GM18502 (cell line): ENCODE results near the gene EPC1.
A peak's percentile ranks its signal among the peaks of the same experiment; 100 is the strongest.

Source experiments
- ATAC-seq: cut with Tn5 transposase; IDR thresholded peaks from one replicate; pipeline ENCODE4 v1.9.1; 2021; ENCODE audit warnings: mild to moderate bottlenecking; ENCODE audit not compliant: unreplicated experiment, poor library complexity

The EPC1 gene

DNA sequence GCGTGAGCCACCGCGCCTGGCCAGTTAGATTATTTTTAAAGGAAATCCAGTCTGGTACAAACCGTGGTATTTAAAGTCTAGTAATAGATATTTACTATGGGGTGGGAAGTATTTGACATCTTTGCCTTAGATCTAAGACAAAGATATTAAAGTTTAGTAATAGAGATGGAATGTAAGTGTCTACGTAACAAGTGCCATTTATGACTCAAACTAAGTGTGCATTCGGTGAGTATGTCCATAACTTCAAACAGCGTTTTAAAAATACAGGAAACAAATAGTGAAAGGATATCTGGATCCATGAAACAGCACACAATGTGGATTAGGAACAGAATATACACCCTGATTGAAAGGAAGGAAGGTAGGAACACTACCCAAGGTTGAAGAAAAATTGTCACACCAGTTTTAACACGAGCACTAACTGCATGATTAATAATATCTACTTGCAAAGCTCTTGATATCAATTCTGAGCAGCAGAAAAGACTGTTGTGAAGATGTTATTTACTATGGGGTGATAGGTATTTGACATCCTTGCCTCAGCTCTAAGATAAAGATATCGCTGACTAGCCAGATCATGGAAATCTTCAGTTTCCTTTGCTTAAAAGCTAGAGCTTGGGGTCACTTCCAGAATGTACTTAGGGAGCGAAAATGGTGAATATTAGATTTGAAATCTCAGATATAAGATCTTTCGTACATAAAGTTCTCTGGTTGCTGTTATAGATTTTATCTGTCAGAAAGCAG, 48.7 kb downstream of the EPC1 start:
- ATAC-seq: no peak

DNA sequence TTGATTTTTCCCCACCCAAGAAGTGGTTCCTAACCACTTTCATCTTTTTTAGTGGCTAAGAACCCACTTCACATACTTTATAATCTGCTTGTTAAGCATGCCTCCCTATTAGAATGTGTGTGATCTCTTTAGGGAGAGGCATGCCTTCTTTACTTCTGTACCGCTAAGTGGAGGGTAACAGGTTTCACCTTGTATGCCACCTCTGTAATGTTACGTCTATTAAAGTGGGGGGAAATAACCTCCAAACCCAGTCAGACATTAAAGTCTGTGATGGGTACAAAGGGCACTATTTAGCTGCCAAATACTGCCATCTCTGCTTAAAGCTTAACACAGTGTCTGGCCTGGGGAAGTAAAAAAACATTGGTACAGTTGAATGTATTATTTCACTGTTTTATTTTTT, 51.9 kb downstream of the EPC1 start:
- no peak for ATAC-seq

DNA sequence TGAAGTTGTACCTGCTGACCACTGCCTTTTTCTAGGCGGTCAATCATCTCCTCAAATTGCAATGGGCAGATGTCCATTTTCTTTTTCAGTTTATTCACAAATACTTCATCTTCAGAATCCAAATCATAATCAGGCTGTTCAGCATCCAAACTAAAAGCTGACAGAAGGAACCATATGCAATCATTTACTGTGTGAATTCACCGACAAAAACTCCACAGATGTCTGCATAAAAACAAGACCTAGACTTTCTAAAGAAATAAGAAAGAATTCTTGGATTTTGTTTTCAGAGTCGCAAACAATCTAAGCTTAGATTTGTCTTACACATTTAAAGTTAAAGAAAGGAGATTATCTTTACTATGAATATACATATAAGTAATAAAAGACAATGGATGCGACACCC, 53.4 kb downstream of the EPC1 start:
- no peak for ATAC-seq

DNA sequence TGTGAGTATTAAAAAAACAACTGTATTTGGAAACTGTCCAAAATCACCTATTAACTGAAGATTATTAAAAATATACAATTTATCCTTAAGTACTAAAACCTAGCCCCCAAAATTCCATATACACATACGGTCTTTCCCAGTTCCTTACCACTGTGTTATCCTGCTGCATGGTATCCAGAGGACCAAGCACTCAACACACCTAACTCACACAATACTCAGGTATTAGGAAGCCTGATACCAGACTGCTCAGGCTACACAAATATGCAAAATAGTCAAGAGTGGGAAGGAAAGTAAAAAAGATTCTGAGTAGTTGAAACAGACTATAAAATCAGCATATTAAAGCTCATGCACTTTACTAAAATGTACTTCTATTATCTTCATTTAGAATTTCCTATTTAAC, 67.2 kb downstream of the EPC1 start:
- no peak for ATAC-seq

DNA sequence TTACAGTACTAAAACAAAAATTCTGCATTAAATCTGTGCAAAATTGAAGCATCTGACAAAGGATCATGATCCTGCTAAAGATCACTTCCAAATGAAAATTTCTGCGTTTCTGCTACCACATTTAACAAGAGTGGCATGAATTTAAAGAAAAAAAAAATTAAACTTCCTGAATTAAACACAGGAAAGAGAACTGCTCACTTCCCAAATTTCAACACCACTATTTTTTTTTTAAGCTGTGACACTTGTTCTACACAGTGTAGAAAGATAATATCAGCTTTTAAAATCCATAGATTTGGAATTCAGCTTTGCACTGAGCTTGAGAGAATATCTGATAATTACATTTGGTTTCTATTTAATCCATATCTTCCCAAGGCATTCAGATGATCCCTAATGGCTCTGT, 73.6 kb downstream of the EPC1 start:
- ATAC-seq: no peak

DNA sequence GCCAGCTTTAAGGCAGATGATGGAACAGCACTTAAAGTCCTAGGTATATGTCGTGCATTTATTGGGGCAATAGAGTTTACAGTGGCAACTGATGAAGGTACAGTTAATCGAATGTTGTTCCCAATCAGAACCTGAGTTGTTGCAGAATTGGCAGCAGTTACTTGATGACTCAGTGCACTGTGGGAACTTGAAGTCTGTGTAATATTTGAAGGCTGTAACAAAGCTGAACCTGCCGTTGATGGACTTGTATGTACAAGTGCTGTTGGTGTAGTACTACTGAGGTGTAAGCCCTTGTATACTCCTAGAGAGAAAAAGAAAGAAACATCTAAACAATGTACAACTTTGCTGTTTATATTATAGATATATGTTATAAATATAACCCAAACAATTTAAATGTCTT, 75.3 kb downstream of the EPC1 start:
- no peak for ATAC-seq

DNA sequence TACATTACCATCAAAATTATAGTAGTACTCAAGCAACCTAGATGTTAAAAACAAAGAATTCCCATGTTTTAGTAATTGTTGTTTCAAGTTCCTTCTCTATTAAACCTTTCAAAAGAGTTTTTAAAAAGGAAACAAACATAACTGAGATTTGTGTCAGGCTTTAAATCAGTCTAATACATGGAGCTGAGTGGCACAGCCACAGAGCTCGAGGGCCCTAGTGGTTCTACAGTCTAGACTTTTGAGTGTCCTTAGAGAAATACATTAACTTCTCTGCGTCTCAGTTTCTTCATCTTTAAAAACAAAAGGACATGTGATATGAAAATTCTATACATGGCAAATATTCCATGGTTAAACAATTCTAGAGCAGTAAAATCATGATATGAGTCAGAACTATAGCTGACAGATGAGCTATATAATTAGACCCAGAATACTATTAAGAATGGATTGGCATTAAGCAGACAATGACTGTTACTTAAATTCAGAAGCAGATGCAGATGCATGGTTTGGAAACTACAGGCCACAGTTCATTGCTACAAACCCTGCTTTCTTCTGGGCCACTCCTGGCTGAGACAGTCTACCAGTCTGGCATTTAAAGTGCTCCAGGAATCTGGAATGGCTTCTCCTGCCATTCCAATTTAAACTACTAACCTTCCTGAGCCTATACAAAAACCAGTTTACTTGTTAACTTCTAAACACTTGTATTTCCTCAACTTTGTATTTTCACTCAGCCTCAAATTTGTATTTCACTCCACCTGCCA, 77.4 kb downstream of the EPC1 start:
- ATAC-seq: no peak

DNA sequence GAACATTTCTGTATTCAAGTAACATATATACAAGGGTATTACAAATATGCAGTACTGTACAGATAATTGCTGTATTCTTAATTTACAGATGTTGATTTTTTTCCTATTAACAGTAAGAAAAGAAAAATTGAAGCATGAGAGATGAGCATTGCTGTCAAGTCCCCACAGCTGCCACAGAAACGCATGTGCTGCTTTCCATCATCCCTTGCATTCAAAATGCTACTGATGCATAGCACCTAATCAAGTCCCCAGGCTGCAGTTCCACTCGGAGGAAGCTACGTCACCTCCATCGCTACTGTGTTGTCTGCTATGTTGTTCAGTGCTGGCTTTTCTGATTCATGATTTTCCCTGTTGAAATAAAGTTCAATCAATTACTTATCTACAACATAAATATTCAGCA, 78.2 kb downstream of the EPC1 start:
- ATAC-seq: no peak

DNA sequence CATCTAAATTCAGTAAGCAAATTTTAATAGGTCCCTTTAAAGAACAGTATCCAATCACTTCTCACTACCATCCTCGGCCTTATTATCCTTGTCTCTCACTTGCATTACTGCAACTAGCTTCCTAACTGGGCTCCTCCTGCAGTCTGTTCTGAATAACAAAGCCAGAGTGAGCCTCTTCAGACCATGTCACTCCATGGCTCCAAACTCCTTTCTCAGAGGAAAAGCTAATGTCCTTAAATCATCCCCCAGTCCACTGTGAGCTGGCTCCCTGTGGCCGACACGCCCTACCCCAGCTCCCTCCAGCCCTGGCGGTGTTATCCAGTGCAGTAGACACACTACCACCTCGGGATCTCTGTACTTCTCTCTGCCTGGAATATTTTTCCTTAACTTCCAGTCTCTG, 80.0 kb downstream of the EPC1 start:
- ATAC-seq: no peak

DNA sequence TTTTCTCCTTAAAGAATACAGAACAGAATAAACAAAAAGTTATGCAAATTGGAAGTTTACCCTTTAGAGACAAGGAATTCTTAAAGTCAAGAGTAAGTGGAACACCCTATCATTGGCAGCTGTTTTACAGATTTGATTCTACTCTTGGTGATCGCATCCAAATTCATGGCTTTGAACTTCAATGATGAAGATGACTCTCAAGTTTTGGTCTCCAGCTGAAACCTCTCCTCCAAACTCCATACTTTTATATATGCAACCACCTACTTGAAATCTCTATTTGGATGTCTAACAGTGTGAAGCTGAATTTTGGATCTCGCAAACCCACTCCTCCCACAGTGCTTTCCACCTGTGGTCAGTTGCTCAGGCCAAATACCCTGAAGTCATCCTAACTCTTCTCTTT, 80.4 kb downstream of the EPC1 start:
- no peak for ATAC-seq

DNA sequence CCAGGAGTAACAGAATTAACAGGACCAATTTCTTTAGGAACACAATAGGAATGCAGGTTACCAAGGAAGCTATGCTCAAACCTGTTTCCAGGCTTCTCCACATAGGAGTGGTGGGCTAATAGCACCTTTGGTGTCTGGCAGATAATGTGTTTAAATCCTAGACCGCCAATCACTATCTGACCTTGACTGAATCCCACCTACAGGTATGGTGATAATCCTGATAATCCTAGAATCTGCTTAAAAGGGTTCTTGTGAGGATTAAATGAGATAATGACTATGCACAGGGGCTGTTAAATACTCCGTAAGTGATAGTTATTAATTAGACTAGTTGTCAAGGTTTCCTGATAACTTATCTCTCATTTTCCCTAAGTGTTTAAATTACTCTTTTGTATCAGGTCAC, 81.2 kb downstream of the EPC1 start:
- no peak for ATAC-seq

DNA sequence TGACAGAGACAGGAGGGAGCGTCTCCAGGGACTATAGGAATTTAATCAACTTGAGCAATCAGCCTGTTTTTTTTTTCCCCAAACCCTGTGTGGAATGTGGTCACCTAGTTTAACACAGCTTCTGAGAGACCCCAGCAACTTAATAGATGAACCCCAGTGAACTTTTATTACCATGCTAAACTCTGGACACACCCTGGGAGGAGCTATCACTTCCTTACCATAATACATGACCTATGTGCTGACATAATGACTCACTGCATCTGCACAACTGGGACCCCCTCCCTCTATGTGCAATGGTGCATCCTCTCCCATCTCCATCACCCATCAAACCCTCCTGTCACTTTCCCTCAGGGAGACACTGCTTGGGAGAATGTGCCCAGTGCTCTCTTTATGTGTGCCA, 83.7 kb downstream of the EPC1 start:
- no peak for ATAC-seq

DNA sequence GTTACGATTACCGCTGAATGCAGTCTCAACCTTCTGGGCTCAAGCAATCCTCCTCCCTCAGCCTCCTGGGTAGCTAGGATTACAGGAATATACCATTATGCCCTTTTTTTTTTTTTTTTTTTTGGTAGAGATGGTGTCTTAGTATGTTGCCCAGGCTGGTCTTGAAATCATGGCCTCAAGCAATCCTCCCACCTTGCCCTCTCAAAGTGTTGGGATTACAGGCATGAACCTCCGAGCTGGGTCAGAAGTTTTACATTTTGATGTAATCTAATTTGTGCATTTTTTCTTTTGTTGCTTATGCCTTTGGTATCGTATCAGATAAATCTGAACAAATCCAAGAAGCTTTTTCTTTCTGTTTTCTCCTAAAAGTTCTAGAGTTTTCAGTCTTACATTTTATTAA, 87.4 kb downstream of the EPC1 start:
- ATAC-seq: no peak

DNA sequence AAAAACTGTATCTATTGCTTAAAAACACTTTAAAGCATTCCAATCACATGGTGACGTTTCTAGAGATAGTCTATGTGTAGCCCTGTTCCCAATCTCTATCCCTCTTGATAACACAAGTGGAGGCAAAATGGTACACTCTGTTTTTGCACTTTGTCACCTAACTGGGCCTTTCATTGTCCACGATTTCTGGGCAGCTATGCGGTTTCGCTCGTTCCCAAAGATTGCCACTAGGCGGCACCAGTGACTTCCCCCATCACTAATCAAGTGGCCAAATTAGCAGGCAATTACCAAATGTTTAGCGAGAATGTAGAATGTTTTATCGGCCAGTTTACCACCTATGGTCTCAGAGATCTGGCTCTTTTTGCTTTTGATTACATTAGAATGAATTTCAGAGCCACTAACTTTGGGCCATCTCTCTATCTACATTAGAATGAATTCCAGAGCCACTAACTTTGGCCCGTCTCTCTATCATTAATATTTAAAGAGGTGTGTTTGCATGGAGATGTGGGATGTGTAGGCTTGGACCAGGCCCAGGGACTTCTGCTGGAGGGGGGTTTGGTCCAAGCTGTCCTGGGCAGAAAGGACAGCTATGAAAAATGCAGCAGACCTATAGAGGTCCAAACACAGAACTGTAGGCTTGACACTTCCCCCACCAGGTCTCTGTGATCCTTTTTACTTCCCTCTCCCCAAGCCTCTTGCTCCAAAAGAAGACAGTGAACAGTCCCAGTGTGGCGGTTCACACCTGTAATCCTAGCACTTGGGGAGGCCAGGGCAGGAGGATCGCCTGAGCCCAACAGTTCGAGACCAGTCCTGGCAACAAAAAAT, 90.1 kb downstream of the EPC1 start:
- ATAC-seq: peak; percentile 73

DNA sequence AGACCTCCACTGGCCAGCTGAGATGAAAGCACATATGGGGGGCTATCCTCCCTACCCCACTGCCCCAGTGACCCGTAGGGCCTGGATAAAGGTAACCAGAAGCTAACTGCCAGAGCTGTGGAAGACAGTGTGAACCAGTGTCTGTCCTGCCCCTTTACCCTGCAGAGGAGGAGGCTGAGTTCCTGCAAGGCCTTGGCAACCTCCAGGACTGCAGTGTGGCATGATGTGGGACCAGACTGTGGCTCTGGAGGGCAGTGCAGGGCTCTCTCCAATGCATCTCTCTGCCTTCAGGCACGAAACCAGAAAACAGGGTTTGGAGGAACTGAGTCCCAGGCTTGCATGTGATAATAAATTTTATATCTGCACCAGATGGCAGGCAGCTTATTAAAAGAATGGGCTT, 93.1 kb downstream of the EPC1 start:
- no peak for ATAC-seq

DNA sequence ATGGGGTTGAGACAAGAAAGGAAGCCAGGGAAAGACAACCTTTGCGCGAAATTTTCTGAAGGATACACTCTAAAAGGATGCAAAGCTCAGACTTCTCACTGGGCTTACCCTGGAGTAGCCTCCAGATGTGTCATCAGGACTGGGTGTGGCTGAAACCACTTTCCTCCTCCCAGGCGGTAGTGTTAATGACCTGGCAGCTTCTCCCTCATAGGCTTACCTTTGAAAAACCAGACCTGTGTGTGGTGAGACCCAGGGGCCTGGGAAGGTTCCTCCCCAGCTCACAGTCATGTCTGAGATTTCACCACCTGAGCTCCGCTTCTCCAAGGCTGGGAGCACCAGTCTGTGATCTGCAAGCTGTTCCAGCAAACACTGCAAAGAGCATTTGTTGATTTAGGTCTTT, 93.7 kb downstream of the EPC1 start:
- no peak for ATAC-seq

DNA sequence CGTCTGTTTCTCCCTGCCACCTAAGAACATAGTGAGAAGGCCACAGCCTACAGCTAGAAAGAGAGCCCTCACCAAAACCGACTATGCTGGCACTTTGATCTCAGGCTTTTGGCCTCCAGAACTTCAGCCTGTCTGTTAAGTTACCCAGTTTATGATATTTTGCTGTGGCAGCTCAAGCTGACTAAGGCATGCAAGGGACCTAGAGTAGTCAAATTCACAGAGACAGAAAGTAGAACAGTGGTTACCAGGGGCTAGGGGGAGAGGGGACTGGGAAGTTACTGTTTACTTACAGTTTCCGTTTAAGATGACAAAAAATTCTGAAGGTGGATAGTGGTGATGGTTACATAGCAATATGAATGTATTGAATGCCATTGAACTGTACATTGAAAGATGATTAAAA, 96.5 kb downstream of the EPC1 start:
- peak; percentile 87 for ATAC-seq

DNA sequence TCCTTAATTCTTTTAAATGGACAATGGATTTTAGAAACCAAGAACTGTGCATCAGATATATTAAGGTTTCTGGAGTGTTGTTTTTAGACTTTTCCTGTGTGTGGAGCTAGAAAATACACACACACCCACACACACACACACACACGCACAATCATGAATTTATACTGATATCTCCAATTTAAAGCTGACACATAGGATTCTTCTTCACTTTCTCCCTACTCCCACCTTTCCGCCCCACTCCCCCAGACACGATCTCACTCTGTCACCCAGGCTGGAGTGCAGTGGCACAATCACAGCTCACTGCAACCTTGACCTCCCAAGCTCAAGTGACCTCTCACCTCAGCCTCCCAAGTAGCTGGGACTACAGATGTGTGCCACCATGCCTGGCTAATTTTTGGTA, 100.3 kb downstream of the EPC1 start:
- no peak for ATAC-seq

DNA sequence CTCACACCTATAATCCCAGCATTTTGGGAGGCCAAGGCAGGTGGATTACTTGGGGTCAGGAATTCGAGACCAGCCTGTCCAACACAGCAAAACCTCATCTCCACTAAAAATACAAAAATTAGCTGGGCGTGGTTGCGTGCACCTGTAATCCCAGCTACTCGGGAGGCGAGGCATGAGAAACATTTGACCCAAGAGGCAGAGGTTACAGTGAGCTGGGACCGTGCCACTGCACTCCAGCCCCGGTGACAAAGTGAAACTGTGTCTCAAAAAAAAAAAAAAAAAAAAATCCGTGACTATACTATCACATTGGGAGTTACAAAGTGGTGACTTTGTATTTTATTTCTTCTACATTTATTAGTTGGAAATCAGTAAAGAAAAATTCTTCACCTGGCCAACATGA, 101.2 kb downstream of the EPC1 start:
- ATAC-seq: no peak

DNA sequence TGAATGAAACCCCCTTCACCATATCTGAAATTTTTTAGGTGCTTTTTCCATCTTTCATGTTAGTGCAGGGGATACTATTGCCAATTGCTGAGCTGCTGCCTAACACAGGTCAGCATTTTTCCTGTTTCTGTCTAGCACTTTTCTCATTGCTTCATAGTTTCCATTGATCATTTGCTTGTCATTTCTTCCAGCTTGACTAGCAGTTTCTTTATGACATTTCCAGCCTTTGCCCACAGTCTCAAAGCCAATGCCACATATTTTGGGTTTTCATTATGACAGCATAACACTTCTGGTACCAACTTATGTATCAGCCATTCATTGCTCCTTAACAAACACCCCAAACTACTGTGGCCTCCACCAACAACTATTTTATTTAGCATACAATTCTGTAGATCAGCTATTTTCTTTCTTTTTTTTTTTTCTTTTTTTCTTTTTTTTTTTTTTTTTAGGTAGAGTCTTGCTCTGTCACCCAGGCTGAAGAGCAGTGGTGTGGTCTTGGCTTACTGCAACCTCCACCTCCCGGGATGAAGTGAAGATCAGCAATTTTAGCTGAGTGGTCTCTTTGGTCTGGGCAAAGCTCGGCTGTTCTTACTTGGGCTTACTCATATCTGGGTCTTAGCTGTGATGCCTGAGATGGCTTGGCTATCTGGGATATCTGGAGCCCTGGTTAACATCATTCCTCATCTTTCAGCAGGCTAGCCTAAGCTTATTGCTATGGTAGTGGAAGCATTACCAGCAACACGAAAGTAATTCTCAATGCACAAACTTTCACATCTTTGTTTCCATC, 102.3 kb downstream of the EPC1 start:
- no peak for ATAC-seq

DNA sequence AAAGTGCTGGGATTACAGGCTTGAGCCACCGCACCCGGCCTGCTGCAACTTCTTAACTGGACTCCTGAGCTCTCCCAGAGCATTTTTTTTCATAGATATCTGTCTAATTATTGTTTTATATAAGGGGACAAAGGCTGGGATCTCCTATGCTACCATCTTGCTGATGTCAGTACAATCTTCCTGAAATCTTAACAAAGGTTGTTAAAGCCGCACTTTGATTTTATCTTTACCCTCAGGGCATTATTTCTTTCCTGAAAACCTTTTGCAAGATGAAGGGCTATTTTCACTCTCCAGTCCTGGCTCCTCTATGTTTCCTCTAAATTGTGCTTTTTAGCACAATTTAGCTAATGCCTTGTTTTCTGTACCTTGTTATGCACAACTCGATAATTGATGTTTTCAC, 102.9 kb downstream of the EPC1 start:
- no peak for ATAC-seq
